Measurements from ENCODE around the gene GPSM3.
A peak's percentile ranks its signal among the peaks of the same experiment; 100 is the strongest.
"Not testable (repeated sequence)": the region's sequence is repeated elsewhere in the genome, so short reads cannot be mapped to it uniquely, and the experiment has no call there.

The GPSM3 gene

GRCh38 chr6:32187009-32187709 is 5.3 kb downstream of the GPSM3 start:
- no peak for DNase-seq (ENCODE audit: low read depth)

DNA sequence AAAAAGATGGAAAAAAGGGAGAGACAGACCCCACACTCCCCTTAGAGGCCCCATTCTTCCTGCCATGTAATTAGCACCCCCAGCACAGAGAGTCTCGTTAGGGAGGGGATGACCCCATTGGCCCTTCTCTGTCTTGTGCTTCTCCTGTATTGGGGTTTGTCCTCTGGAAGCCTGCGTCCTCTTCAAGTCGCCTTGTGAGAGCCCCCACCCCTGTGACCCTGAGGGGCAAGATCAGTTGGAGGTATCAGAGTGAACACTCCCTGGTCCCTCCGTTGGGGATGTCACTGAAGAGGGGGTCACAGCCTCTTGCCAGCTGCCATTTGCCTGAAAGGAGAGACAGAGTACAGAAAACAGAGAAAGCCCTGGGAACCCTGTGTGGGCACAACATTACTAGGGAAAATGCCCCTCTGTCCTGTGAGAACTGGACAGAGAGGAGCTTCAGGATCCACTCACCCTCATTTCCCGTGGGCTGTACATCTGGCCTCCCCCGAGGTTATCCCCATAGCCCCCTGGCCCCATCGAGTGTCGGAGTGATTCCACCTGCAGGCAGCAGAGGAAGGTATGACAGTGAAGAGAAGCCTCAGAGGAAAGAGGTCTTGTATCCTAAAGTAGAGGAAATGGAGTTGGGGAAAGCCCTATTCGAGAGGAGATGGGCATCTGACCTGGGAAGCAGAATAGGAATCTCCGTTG is 6.1 kb downstream of the GPSM3 start:
- DNase-seq (ENCODE audit: low read depth): not testable (repeated sequence)

GRCh38 chr6:32185681-32186131 is 6.7 kb downstream of the GPSM3 start:
- DNase-seq (ENCODE audit: low read depth): not testable (repeated sequence)

DNA sequence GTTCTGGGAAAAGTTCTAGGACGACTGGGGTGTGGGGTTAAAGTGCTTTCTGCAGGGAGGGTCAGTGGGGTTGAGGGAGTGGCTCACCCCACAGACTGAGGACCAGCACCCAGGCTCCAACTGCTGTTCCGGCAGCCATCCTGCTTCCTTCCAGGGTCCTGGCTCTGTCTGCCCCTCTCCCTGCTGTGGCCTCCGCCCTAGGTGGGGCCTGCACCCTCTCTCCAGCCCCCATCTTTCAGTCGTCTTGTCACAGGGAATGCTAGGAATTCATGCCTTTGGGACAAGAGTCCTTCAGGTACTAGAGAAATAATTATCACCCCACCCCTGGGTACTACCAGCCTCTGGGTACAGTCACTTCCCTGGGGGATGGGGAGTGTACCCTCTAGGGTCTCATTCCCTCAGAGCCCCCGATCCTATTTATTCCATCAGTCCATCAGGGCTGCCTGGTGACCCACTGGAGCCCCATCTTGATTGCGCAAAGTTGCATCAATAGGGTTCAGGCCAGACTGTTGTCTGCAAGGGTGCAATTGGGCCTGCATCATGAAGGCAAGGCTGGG is 8.3 kb downstream of the GPSM3 start, which contains the start of gene AGER:
TSS of gene AGER (minus strand) at position 170 of the 557 bp plus-strand sequence. CDS start at position 139, 31 bp downstream.
- DNase-seq (ENCODE audit: low read depth): no peak

- DNase-seq (ENCODE audit: low read depth): no peak
Measured at GRCh38 chr6:32183483-32184083, 8.9 kb downstream of the GPSM3 start.

DNA sequence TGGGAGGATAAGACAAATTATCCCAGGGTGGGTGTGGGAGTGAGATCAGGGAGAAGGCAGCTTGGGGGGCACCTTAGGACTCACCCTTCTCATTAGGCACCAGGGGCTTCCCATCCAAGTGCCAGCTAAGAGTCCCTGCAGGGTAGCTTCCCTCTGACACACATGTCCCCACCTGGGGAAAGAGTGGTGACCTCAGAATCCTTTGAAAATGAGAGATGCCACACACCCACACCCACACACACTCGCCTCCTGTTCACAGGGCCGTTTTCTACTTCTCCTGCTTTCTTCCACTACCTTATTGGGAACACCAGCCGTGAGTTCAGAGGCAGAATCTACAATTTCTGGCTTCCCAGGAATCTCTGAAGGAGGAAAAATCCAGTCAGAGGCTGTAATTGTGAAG is 9.4 kb downstream of the GPSM3 start:
- DNase-seq (ENCODE audit: low read depth): no peak

- DNase-seq (ENCODE audit: low read depth): no peak
Measured at GRCh38 chr6:32182555-32182981, 9.9 kb downstream of the GPSM3 start.

- no peak for DNase-seq (ENCODE audit: low read depth)
Measured at GRCh38 chr6:32181915-32182529, 10.4 kb downstream of the GPSM3 start.

- DNase-seq (ENCODE audit: low read depth): no peak
Measured at GRCh38 chr6:32181148-32181702, 11.2 kb downstream of the GPSM3 start.

DNA sequence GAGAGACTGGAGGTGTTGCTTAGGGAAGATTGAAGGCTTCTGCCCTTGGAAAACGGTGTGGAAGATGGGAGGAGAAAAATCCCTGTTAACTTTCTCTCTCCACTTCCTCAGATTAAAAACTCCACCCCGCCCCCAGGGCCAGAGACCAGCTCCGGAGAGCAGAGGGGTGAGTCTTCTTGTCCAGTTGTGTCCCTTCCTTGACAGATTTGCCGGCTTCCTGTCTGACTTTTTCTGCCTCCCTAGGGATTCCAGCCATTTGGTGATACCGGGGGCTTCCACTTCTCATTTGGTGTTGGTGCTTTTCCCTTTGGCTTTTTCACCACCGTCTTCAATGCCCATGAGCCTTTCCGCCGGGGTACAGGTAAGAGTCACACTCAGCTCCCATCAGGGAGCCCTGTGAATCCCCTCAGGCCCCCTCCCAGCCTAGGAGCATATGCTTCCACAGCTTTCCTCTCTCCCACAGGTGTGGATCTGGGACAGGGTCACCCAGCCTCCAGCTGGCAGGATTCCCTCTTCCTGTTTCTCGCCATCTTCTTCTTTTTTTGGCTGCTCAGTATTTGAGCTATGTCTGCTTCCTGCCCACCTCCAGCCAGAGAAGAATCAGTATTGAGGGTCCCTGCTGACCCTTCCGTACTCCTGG is 12.6 kb downstream of the GPSM3 start:
- DNase-seq (ENCODE audit: low read depth): no peak

DNA sequence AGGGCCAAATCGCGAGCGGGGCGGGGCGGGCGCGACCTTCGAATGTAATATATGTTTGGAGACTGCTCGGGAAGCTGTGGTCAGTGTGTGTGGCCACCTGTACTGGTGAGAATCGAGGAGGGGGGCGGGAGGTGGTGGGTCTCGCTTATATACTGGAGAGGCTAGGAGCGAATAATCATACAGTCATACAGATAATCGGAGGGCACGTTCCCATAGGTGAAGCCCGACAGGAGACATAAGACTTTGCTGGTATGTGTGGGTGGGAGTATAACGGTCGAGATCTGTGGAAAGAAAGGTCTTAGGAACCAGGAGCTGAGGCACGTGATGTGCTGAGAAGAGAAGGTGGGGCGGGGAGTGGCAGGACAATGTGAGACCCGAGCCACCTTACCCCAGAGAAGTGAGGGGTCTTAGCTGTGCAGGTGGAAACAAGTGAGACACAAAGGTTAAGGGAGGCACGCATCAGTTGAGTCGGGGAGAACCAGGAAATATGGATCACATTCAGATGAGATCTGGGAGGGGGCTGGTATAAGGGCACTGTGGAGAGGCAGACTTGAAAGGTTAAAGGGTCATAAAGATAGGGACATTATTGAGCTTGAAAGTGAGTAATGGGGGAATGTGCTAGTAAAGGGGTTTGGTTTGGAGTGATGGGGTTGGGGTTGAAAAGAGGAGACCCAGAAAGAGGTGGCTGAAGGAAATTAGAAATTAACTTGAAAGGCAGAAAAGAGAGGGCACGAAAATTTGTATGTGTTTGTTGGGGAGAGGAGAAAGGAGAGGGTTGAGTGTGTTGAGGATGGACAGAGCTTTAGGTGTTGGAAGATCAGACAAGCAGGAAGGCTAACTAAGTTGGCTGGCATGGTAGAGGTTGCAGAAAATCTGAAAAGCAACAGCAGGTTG is 13.6 kb downstream of the GPSM3 start:
- no peak for DNase-seq (ENCODE audit: low read depth)

DNA sequence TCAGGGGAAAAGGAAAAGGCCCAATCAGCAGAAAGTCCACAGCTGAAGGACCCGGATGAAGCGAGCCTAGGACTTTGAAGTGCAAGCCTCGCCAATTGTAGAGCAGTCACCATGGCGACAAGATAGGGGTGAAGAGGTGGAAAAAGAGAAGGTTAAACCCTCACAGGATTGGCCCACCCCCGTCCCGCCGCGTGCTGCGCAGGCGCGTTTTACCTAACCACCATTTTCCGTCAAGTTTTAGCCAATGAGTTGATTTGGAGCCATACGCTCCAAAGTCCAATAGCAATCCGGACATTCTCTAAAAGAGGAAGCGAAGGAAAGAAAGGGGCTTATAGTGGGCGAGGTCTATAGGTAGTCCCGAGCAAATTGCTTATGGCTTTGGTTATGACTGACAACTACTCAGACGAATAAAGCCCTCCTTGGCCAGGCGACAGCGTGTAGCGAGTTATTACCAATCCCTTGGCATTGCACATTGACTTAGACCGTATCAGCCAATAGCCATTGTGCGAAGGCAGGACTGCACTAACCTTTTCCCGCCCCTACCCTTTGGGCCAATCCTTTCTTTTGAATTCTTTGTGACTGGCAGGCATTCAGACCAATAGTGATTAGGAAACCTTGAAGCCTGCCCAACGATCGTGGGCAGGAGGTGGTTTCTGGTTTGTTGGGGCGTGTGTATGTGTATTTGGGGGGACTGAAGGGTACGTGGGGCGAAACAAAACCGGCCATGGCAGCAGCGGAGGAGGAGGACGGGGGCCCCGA is 14.5 kb downstream of the GPSM3 start, which contains the start of gene RNF5:
TSS of gene RNF5 (plus strand) at position 618 of the 759 bp plus-strand sequence. CDS start at position 725, 107 bp downstream.
- DNase-seq (ENCODE audit: low read depth): peak; percentile 100

- DNase-seq (ENCODE audit: low read depth): no peak
Measured at GRCh38 chr6:32177183-32177787, 15.2 kb downstream of the GPSM3 start.

DNA sequence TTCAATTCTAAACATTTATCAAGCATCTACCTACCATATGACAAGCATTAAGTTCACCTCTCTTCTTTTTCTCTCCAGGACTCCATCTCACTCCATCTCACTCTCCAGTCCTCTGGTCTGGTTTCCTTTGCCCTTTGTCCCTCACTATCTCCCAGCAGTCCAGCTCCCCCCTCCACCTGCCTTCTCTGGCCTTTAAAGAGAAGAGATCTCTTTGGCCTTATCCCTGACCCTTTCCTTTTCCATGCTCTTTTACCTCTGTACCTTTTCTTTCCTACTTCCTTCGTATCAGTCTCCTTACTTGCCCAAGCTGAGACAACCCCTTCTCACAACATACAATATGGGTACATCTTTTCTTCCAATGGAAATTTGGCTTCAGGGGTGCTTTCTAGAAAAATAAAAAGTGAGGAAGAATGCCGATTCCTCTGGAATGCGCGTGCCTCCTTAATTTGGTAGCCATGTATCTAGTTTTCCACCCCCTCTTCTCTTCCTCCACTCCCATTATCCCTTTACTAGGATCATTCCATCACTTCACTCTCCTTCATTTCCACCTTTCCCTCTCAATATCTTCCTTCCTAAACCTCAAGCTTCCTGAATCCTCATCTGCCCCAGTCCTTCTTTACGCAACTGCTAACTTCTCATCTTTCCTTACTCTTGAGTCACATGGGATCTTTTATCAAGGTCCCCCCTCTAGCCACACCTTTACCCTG is 15.8 kb downstream of the GPSM3 start:
- DNase-seq (ENCODE audit: low read depth): no peak

DNA sequence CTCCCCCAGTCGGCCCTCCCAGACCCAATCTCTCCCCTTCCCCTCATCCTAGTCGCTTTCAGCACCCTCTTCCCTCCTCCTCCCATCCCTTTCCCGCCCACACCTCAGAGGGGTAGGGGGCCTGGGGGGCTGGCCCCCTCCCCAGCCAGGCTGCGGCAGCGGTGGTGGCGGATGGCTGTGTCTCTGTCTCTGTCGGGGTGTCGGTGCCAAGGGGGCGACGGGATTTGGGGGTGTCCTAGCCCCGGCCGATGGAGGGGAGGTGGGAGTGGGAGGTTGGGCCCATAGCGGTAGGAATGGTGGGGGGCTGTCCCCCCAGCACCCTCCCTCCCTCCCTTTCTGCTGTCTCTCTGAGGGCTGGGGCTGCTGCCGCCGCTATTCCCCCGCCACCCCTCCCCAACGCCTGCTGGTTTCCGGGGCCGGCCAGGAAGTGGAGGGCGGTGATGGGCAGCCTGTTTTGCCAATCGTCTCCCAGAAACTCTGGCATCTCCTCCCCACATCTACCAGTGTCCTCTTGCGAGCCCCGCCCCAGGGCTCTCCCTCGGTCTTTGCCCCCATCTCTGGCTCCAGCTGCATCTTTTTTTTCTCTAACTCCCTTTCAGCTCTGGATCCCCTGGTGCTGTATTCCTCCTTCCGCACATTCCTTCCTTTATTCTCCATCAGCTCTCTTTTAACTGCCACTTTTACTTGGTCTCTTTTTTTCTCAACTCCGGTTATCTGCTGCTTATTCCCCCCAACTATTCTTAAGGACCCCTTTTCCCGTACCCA is 16.6 kb downstream of the GPSM3 start, which contains the start of gene AGPAT1:
TSS of gene AGPAT1 (minus strand) at position 374 of the 765 bp plus-strand sequence. CDS start 4,588 bp downstream, outside the sequence.
- DNase-seq (ENCODE audit: low read depth): peak; percentile 94

GRCh38 chr6:32175322-32175710 is 17.1 kb downstream of the GPSM3 start:
- no peak for DNase-seq (ENCODE audit: low read depth)

- no peak for DNase-seq (ENCODE audit: low read depth)
Measured at GRCh38 chr6:32174416-32174815, 18.0 kb downstream of the GPSM3 start.

Measured in HS-27A (cell line).